WERI-Rb-1 (cell line): ENCODE results near the gene WDR38.

Experiments used
- DNase-seq: peaks from one replicate; pipeline ENCODE4 v3.0.0-alpha.2; 2020
- H3K27ac ChIP-seq: fragments of 250-450 bp; sonication (Bioruptor Pico); 2 replicates; pipeline ENCODE4 v1.5.1; 2020; ENCODE audit warnings: mild to moderate bottlenecking, moderate library complexity
- H3K27me3 ChIP-seq: fragments of 250-450 bp; sonication (Bioruptor Pico); 2 replicates; pipeline ENCODE4 v1.5.1; 2021; ENCODE audit warnings: mild to moderate bottlenecking, low read depth, moderate library complexity; ENCODE audit not compliant: insufficient read depth, severe bottlenecking
- H3K36me3 ChIP-seq: fragments of 250-450 bp; sonication (Bioruptor Pico); 2 replicates; pipeline ENCODE4 v1.5.1; 2020; ENCODE audit warnings: mild to moderate bottlenecking, moderate library complexity
- H3K4me3 ChIP-seq: 2 replicates; pipeline ENCODE4 v1.5.1; 2011; ENCODE audit warnings: low read depth, mild to moderate bottlenecking, control low read depth, low read length
- H3K9me3 ChIP-seq: fragments of 250-450 bp; sonication (Bioruptor Pico); 2 replicates; pipeline ENCODE4 v1.5.1; 2021; ENCODE audit warnings: mild to moderate bottlenecking, moderate library complexity; ENCODE audit not compliant: severe bottlenecking
- CTCF ChIP-seq: IDR thresholded peaks from 2 replicates; pipeline ENCODE4 v1.5.1; 2011; ENCODE audit warnings: low read depth, mild to moderate bottlenecking, control low read depth, inconsistent platforms, low read length

Gene WDR38

DNA sequence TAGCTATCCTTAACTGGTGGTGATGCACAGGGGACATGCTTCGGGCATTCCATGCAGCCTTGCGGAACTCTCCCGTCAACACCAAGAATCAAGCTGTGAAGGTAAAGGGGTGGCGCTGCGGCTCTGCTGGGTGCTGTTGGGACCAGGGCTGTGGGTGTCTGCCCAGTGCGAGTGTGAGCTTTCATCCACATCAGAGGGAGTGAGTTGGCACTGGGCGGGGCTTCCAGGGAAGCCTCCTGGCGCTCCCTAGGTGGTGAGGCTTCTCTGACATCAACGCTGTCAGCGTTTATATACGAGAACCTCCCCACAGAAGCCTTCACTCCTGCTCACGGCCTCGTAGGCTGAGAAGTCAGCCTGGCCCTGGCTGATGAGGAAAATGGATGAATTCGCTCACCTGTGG, 20.4 kb downstream of the WDR38 start:
- TF ChIP-seq CTCF, result no peak
- H3K27me3 ChIP-seq, result no peaks in the 10 kb centered on the region
- no peak overlapping the region for H3K4me3 ChIP-seq
- peaks cover 94% of the 10 kb centered on the region for H3K36me3 ChIP-seq
- no peak for DNase-seq
- no peak overlapping the region for H3K27ac ChIP-seq
- H3K9me3 ChIP-seq, result no peaks in the 10 kb centered on the region

GRCh38 chr9:124875501-124875900, 22.2 kb downstream of the WDR38 start:
- no peak for DNase-seq
- H3K27me3 ChIP-seq, result no peaks in the 10 kb centered on the region
- H3K4me3 ChIP-seq, result no peak overlapping the region
- peaks cover 92% of the 10 kb centered on the region for H3K36me3 ChIP-seq
- no peak for TF ChIP-seq CTCF
- H3K9me3 ChIP-seq, result no peaks in the 10 kb centered on the region
- H3K27ac ChIP-seq, result no peak overlapping the region

GRCh38 chr9:124877021-124877782, 23.9 kb downstream of the WDR38 start:
- DNase-seq, result no peak
- no peaks in the 10 kb centered on the region for H3K27me3 ChIP-seq
- no peak for TF ChIP-seq CTCF
- no peak overlapping the region for H3K27ac ChIP-seq
- H3K9me3 ChIP-seq, result no peaks in the 10 kb centered on the region
- H3K4me3 ChIP-seq, result no peak overlapping the region
- H3K36me3 ChIP-seq, result peaks cover 75% of the 10 kb centered on the region

DNA sequence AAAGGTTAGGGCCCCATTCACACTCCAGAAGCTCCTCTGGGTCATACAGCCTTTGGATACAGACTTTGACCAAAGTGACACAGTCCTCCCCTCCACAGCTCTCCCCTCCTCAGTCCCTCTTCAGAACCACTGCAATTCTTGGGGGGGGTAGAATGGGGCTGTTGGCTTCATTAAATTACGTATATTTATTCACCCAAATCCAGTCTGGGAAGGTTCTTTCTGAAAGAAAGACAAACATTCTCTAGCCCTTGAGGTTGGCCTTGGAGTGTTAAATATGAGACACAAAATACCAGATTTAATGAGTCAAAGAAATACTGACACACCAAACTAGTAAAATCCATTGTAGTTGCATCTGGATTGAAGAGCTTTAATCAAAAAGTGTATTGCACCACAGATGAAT, 24.8 kb downstream of the WDR38 start:
- H3K27me3 ChIP-seq, result no peaks in the 10 kb centered on the region
- no peak overlapping the region for H3K4me3 ChIP-seq
- no peak overlapping the region; the same call in 1 of the 2 replicates for H3K27ac ChIP-seq
- no peaks in the 10 kb centered on the region for H3K9me3 ChIP-seq
- DNase-seq, result no peak
- no peak for TF ChIP-seq CTCF
- H3K36me3 ChIP-seq, result peaks cover 67% of the 10 kb centered on the region

GRCh38 chr9:124878518-124878917, 25.3 kb downstream of the WDR38 start:
- peaks cover 62% of the 10 kb centered on the region for H3K36me3 ChIP-seq
- no peak overlapping the region; the same call in 1 of the 2 replicates for H3K27ac ChIP-seq

More at GRCh38 chr9:124878518-124878917, 25.3 kb downstream of the WDR38 start:
- H3K4me3 ChIP-seq, result no peak overlapping the region
- no peak for DNase-seq
- no peaks in the 10 kb centered on the region for H3K9me3 ChIP-seq
- TF ChIP-seq CTCF, result no peak
- H3K27me3 ChIP-seq, result no peaks in the 10 kb centered on the region
